Endothelial cell of umbilical vein (primary cell): Measurements from ENCODE around the gene BASP1. TPM values are rescaled to one million over a fixed set of nuclear protein-coding genes. Genes with fewer than 3 reads are reported as not detected.

Source experiments
- BruUV-seq: library from RNA; stranded (reverse); fragments of 400-500 nt; replicated peaks from 2 replicates; lab custom pipeline; 2021; lab: Mats Ljungman, UMichigan
- CTCF ChIA-PET: fragments of 300-600, 350-600 bp; sonication (Branson Sonifier 250); formaldehyde crosslinking; loops from one replicate; lab custom pipeline; 2021; ENCODE audit warnings: antibody characterized with exemption, inconsistent platforms; lab: Charles Lee
- POLR2A ChIA-PET: fragments of 300-600, 350-600 bp; sonication (Branson Sonifier 250); formaldehyde crosslinking; loops from one replicate; lab custom pipeline; 2021; ENCODE audit warnings: antibody characterized with exemption, inconsistent platforms; lab: Charles Lee
- DNase-seq: peaks from one replicate; pipeline ENCODE4 v3.0.0-alpha.2; 2011; ENCODE audit warnings: low read depth, low spot score
- FAIRE-seq: peaks from 2 replicates; lab custom pipeline; 2011; peaks lifted over from hg19 to GRCh38; lab: Jason Lieb, UNC
- H2AFZ ChIP-seq: 2 replicates; pipeline ENCODE4 v1.6.0; 2012; ENCODE audit warnings: low read depth, low read length, control low read depth, inconsistent platforms
- H3K27ac ChIP-seq: 2 replicates; pipeline ENCODE4 v1.5.1; 2011; ENCODE audit warnings: low read depth, mild to moderate bottlenecking, control low read depth, low read length, moderate library complexity; ENCODE audit not compliant: insufficient read depth
- H3K27me3 ChIP-seq, 2 experiments: 2 replicates each; pipeline versions ENCODE4 v1.6.0 to v1.6.1; 2011; ENCODE audit warnings: low read length in 2 of 2, mixed read lengths in 1 of 2; ENCODE audit not compliant: control insufficient read depth in 2 of 2, insufficient read depth in 2 of 2
- H3K36me3 ChIP-seq, 2 experiments: 2 replicates in 1 of 2; 3 replicates in 1 of 2; pipeline ENCODE4 v1.5.1; 2011; ENCODE audit warnings: low read length in 2 of 2, mild to moderate bottlenecking in 1 of 2, moderate library complexity in 1 of 2; ENCODE audit not compliant: control insufficient read depth in 2 of 2, insufficient read depth in 2 of 2; ENCODE audit errors: extremely low read depth in 1 of 2
- H3K4me1 ChIP-seq: 3 replicates; pipeline ENCODE4 v1.5.1; 2011; ENCODE audit warnings: mild to moderate bottlenecking, low read length; ENCODE audit not compliant: control insufficient read depth, insufficient read depth; ENCODE audit errors: extremely low read depth
- H3K4me2 ChIP-seq: 2 replicates; pipeline ENCODE4 v1.6.1; 2011; ENCODE audit warnings: low read length, control low read depth, mixed read lengths; ENCODE audit not compliant: insufficient read depth
- H3K4me3 ChIP-seq, 3 experiments: fragments of 200-600 bp in 1 of 3; sonication (generic), shearing (Covaris generic) in 1 of 3; replicated peaks in 1 of 3; 2 replicates each; pipeline ENCODE4 v1.5.1; 2011 to 2016; ENCODE audit warnings: control low read depth in 3 of 3, low read length in 3 of 3, mild to moderate bottlenecking in 2 of 3, inconsistent platforms in 1 of 3, low read depth in 1 of 3, moderate library complexity in 1 of 3; ENCODE audit not compliant: insufficient read depth in 1 of 3
- H3K79me2 ChIP-seq: 2 replicates; pipeline ENCODE4 v1.6.0; 2012; ENCODE audit warnings: low read length, inconsistent platforms; ENCODE audit not compliant: control insufficient read depth, insufficient read depth
- H3K9ac ChIP-seq: replicated peaks from 2 replicates; pipeline ENCODE3; 2011; ENCODE audit warnings: low read length, control low read depth; ENCODE audit not compliant: insufficient read depth; ENCODE audit errors: extremely low read depth
- H3K9me1 ChIP-seq: replicated peaks from 3 replicates; pipeline ENCODE4 v1.6.0; 2011; ENCODE audit warnings: mild to moderate bottlenecking, low read length; ENCODE audit not compliant: control insufficient read depth, insufficient read depth; ENCODE audit errors: extremely low read depth
- H3K9me3 ChIP-seq: replicated peaks from 2 replicates; pipeline ENCODE4 v1.5.1; 2012; ENCODE audit warnings: low read length, inconsistent platforms; ENCODE audit not compliant: control insufficient read depth, insufficient read depth
- H4K20me1 ChIP-seq: replicated peaks from 2 replicates; pipeline ENCODE3; 2011; ENCODE audit warnings: mild to moderate bottlenecking, low read length; ENCODE audit not compliant: control insufficient read depth, insufficient read depth; ENCODE audit errors: extremely low read depth
- CTCF ChIP-seq, 2 donors: IDR thresholded peaks; 1 replicate in 1 of 2; 2 replicates in 1 of 2; pipeline ENCODE4 v1.5.1; 2011; ENCODE audit warnings: low read length in 2 of 2, mild to moderate bottlenecking in 2 of 2, moderate library complexity in 2 of 2, control low read depth in 1 of 2, inconsistent platforms in 1 of 2, low read depth in 1 of 2; ENCODE audit not compliant: insufficient read depth in 1 of 2; ENCODE audit errors: extremely low read depth in 1 of 2
- EZH2 ChIP-seq: IDR thresholded peaks from 2 replicates; pipeline ENCODE4 v1.6.1; 2012; ENCODE audit warnings: borderline replicate concordance, low read depth, mild to moderate bottlenecking, moderate library complexity, low read length, inconsistent platforms; ENCODE audit not compliant: severe bottlenecking
- FOS ChIP-seq: IDR thresholded peaks from 2 replicates; pipeline ENCODE4 v1.6.1; 2011; ENCODE audit warnings: mild to moderate bottlenecking, low read length, moderate library complexity, borderline replicate concordance; ENCODE audit not compliant: insufficient read depth
- GATA2 ChIP-seq: IDR thresholded peaks from 2 replicates; pipeline ENCODE4 v1.7.0; 2011; ENCODE audit warnings: low read depth, mild to moderate bottlenecking, moderate library complexity, mixed read lengths, low read length; ENCODE audit not compliant: insufficient read length, insufficient read depth
- JUN ChIP-seq: IDR thresholded peaks from 2 replicates; pipeline ENCODE4 v1.6.1; 2011; ENCODE audit warnings: borderline replicate concordance, low read depth; ENCODE audit not compliant: insufficient read length, insufficient read depth
- MAX ChIP-seq: IDR thresholded peaks from 2 replicates; pipeline ENCODE4 v1.6.1; 2011; ENCODE audit not compliant: insufficient read depth, insufficient read length
- MYC ChIP-seq: IDR thresholded peaks from one replicate; pipeline ENCODE4 v1.6.1; 2011; ENCODE audit warnings: mild to moderate bottlenecking, low read depth, low read length
- POLR2A ChIP-seq: IDR thresholded peaks from 2 replicates; pipeline ENCODE4 v1.6.1; 2012; ENCODE audit warnings: low read depth, mild to moderate bottlenecking, control low read depth, low read length
- POLR2AphosphoS5 ChIP-seq: IDR thresholded peaks from 2 replicates; pipeline ENCODE4 v1.6.1; 2012; ENCODE audit warnings: low read depth, mild to moderate bottlenecking, control low read depth, low read length, moderate library complexity; ENCODE audit not compliant: insufficient read depth
- dilution Hi-C: fragments of 300-500 bp; cut with MboI; formaldehyde crosslinking; loops from one replicate; pipeline ENCODE4 v1.15.0; 2019; ENCODE audit warnings: low sequenced_read_pairs; ENCODE audit not compliant: extremely low pct_ligation_motif_present
- intact Hi-C: fragments of 100-400 bp; cut with micrococcal nuclease; formaldehyde crosslinking; loops from one replicate; pipeline ENCODE4 v1.10.0; 2022
- polyA plus RNA-seq, 4 experiments: library from polyadenylated mRNA; depleted of rRNA in 3 of 4; stranded (reverse) in 3 of 4; unstranded in 1 of 4; fragments of >200 nt; gene quantifications; 2 replicates each; pipeline versions ENCODE4 v1.2.1 to v1.2.3, GENCODE V29; 2011 to 2012; ENCODE audit warnings: missing spikeins in 1 of 4
- small RNA-seq: library from RNA; depleted of rRNA; stranded (forward); fragments of <200 nt; gene quantifications from one replicate; pipeline ENCODE3, GENCODE V24; 2012; ENCODE audit warnings: low replicate concordance, low read depth; ENCODE audit not compliant: insufficient read depth, insufficient read length
- total RNA-seq: library from RNA; stranded (reverse); gene quantifications from 2 replicates; pipeline ENCODE4 v1.2.3, GENCODE V29; 2021

Gene BASP1
- total and polyA plus RNA-seq, 2 donors (not counting 3 experiments of a cell fraction or from before 2014, with no cell fraction given) = 69.4 to 79.3 TPM

- no peak for FAIRE-seq
- dilution Hi-C loops = no loop called here
- H3K27ac ChIP-seq = no peak overlapping the region
These were observed 108.6 kb downstream of the BASP1 start for GRCh38 chr5:17325770-17326599.

More at GRCh38 chr5:17325770-17326599, 108.6 kb downstream of the BASP1 start:
- intact Hi-C loops = no loop called here
- Histone ChIP-seq H3K9me3 (no peaks in the 10 kb centered on the region), H3K9ac (no peak overlapping the region), H3K27me3 (no peaks in the 10 kb centered on the region), H3K36me3 (no peaks in the 10 kb centered on the region), H3K79me2 (no peaks in the 10 kb centered on the region), H2AFZ (no peak overlapping the region), H3K4me3 (no peak overlapping the region), H3K4me1 (no peaks in the 10 kb centered on the region), H4K20me1 (no peaks in the 10 kb centered on the region), H3K4me2 (no peak overlapping the region), H3K9me1 (no peaks in the 10 kb centered on the region)
- ChIA-PET CTCF (no interaction called here), POLR2A (no interaction called here)
- no peak for DNase-seq
- TF ChIP-seq POLR2A (no peak), CTCF (IDR thresholded peaks at IDR 0.05; ENCODE audit: extremely low read depth in 1 of 2, insufficient read depth in 1 of 2, low read depth in 1 of 2, low read length in 2 of 2) (no peak), MAX (no peak), JUN (no peak), GATA2 (no peak), EZH2 (no peak), MYC (no peak), FOS (no peak), POLR2AphosphoS5 (no peak)
- BruUV-seq = no TSS peak

Small RNA genes lying within 50 kb of the gene (small RNA-seq; reads per million reads assigned to genes)
- gene RNU6-1003P = not detected
